Bronchial epithelial cell (primary cell): ENCODE results near the gene HOXB7. TPM values are rescaled to one million over a fixed set of nuclear protein-coding genes. Genes with fewer than 3 reads are reported as not detected.

ENCODE experiments used
- DNase-seq: peaks from one replicate; pipeline ENCODE4 v3.0.0-alpha.2; 2010; ENCODE audit warnings: low read depth
- FAIRE-seq: peaks from 2 replicates; lab custom pipeline; 2011; peaks lifted over from hg19 to GRCh38; lab: Jason Lieb, UNC
- H3K27me3 ChIP-seq: 2 replicates; pipeline ENCODE4 v1.5.1; 2011; ENCODE audit warnings: low read length; ENCODE audit not compliant: control insufficient read depth, insufficient read depth
- H3K36me3 ChIP-seq: 2 replicates; pipeline ENCODE4 v1.5.1; 2011; ENCODE audit warnings: low read length; ENCODE audit not compliant: control insufficient read depth, insufficient read depth
- H3K4me3 ChIP-seq: 2 replicates; pipeline ENCODE4 v1.5.1; 2011; ENCODE audit warnings: mild to moderate bottlenecking, low read depth, low read length, control low read depth
- total RNA-seq: library from RNA; depleted of rRNA; stranded (reverse); fragments of >200 nt; gene quantifications from 2 replicates; pipeline ENCODE4 v1.2.1, GENCODE V29; 2014
- TF ChIP-seq, protein P1 (sequence below): IDR thresholded peaks from 2 replicates; pipeline ENCODE4 v1.5.1; 2011; ENCODE audit warnings: mild to moderate bottlenecking, moderate library complexity, low read length, control low read depth, inconsistent platforms; ENCODE audit not compliant: insufficient read depth, severe bottlenecking

Gene HOXB7
- total RNA-seq, 1 donor from 2014 or later: not detected

DNA sequence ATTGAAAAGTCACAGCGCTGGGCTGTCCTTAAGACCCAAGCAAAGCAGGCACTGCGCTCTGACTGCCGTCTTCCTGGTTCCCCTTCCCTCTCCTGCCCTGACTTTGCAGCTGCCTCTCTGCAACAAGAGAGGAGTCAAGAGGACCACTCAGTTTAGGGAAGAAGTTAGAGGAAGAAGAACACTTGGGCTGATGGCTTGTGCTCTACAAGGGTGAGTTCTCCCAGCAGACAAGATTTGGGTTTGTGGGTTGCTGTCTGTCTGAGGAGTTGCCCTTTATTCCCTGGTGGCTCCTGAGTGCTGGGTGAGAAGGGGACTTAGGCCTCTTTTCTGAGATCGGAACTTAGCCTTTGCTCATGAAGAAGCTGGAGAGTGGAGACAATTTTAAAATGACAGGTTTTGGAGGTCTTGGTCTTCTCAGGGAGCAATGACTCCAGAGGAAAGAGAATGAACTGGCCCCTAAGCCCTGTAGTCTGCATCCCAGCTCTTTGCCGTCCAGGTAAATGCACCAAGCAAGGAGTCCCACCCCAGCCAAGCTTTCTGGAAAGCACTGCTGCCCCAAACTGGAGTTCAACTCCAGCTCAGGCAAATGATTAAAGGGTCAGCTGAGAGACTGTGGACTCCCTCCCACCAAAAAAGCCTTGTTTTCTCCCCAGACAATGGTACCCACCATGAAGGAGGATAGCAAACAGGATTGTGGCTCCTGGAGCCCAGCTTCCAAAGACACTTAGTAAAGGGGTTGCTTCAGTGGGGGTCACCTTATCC, 18.0 kb upstream of the HOXB7 start:
- H3K4me3 ChIP-seq: no peak overlapping the region
- peaks cover 91% of the 10 kb centered on the region for H3K27me3 ChIP-seq
- FAIRE-seq (no peak), DNase-seq (no peak)
- no peaks in the 10 kb centered on the region for H3K36me3 ChIP-seq
- TF ChIP-seq, protein P1, sequence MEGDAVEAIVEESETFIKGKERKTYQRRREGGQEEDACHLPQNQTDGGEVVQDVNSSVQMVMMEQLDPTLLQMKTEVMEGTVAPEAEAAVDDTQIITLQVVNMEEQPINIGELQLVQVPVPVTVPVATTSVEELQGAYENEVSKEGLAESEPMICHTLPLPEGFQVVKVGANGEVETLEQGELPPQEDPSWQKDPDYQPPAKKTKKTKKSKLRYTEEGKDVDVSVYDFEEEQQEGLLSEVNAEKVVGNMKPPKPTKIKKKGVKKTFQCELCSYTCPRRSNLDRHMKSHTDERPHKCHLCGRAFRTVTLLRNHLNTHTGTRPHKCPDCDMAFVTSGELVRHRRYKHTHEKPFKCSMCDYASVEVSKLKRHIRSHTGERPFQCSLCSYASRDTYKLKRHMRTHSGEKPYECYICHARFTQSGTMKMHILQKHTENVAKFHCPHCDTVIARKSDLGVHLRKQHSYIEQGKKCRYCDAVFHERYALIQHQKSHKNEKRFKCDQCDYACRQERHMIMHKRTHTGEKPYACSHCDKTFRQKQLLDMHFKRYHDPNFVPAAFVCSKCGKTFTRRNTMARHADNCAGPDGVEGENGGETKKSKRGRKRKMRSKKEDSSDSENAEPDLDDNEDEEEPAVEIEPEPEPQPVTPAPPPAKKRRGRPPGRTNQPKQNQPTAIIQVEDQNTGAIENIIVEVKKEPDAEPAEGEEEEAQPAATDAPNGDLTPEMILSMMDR: no peak

DNA sequence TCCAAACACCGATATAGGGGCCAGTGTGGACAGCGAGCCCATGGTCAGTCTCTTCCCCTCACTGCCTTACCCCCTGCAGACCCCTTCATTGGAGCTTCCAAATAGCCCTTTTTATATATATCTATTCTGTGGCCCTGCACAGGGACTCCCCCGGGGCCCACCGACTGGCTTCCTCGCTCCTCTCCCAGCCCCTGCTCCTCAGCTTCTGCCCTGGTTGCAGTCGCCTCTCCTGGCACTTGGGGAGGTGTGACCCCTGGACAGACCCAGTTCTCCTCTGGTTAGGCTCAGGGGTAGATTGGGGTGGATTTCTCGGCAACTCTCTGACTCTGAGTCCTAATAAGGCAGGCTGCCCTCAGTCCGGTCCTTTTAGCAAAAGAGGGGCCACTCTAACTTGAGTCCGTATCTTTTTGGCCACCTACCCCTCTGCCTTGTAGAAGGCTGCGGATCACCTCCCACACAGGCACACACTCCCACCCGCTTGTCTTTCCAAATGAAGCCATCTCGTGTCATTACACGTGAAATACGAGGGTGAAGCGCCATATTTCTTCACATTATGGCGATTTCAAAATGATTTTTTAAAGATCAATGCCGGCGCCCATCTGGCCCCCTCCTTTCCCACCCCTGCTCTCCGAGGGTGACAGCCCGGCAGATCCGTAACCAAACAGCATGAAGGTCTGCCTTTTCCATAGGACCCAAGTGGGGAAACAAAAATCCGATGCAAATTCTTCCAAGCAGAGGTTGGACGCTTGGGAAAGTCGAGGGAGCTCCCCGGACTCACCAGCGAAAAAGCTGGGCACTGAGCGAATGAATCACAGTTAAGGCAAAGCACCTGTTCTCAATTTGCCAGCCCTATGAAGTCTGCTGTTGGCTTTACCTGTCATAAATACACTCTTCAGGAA, 17.1 kb upstream of the HOXB7 start:
- Histone ChIP-seq H3K4me3 (no peak overlapping the region), H3K27me3 (peaks cover 91% of the 10 kb centered on the region), H3K36me3 (no peaks in the 10 kb centered on the region)
- TF ChIP-seq, protein P1: no peak
- FAIRE-seq (no peak), DNase-seq (no peak)

DNA sequence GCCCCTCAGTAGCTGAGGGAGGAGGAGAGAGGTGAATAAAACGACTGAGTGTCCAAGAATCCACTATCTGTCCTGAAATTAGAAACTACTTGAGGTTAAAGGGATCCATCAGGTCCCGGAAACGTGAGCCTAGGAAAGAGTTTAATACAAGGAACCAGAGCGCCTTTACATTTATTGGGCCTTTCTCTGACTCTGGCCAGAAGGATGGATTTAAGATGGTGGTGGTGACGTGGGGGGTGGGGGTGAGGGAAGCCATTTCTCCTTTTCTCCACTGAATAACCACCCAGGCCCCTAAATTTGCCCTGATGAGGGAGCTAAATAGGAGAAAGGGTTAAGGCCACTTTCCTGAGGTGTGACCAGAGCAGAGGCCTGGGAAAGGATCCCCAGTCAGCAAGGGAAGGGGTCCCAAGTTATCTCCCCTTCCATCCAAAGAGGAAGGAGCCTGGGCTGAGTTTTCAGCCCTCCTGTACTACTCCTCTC, 16.3 kb upstream of the HOXB7 start:
- no peak overlapping the region for H3K4me3 ChIP-seq
- no peaks in the 10 kb centered on the region for H3K36me3 ChIP-seq
- TF ChIP-seq, protein P1: no peak
- FAIRE-seq (no peak), DNase-seq (no peak)
- H3K27me3 ChIP-seq: peaks cover 91% of the 10 kb centered on the region

DNA sequence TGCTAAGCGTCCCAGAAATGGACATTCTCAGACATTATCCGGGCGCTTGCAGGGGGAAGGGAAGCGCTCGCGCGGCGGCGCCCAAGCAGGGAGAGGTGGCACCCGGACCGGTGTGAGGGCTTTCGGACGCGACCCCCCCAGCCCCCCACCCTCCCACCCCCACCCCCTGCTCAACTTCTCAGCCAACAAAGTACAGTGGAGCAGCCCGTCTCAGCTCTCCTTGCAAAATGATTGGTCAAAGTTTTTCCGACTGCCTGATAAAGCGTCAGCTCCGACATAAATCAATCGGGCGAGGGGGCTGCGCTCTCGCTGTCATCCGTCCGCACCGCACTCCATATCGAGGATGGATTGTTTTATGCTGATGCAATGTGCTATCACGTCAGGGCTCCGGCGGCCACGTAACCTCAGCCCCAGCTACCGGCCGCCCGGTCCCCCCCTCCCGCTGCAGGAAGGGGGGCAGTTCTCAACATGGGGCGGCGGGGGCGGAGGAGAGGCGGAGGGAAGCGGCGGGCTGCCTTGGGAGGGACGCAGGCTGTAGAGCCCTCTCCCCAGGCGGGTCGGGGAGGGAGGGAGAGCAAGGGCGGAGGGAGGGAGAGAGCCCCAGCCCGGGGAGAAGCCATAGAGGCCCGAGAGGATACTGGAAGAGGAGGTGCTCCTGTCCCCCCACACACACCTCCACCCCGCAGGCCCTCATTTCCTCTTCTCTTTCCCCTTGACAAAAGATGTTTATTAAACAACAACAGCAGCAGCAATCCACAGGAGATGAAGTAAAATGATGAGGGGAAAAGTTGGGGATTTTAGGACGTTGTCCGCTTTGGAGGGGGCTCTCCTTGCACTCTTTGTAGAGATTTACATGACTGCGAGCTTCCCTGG, 15.7 kb upstream of the HOXB7 start, which contains the start of gene HOXB9:
HOXB9 (minus strand) TSS at position 114 of the 873 bp plus-strand sequence; CDS start at position 25, 89 bp downstream.
- Histone ChIP-seq H3K4me3 (no peak within 1 kb of the TSS), H3K27me3 (peaks cover 90% of the 10 kb centered on the region), H3K36me3 (no peaks in the 10 kb centered on the region)
- DNase-seq (no peak), FAIRE-seq (no peak)
- TF ChIP-seq, protein P1: no peak

DNA sequence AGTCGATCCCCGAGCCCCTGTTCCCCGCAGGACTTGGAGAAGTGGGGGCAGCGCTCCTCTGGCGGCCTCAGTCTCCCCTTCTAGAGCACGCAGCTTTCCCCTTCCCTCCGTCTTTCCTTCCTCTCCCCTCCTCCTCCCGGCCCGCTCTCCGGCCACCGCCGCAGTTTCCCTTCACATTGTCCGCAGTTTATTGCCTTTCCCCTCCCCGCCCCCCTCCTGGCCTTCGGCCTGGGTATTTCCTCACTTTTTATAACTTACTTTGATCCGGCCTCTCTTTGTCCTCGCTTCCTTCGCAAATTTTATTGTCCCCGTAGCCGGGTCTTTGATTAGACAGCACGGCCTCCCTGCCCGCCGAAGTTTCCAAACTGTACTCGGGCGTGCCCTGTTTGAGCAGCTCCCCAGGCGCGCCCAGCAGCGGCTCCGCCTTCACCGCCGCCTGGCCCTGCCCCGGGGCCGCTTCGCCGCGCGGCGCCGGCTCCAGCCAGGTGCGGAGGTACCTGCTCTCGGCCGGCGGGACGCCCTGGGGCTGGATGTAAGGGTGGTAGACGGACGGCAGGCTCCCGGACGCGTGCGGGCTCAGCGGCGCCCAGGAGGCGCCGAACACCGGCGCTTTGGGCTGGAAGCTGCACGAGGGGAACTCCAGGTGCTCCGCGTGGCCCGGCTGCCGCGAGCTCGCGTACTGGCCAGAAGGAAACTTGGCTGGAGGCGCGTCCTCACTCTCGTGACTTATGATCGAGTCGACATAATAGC, 14.9 kb upstream of the HOXB7 start:
- TF ChIP-seq, protein P1: no peak
- Histone ChIP-seq H3K27me3 (peaks cover 90% of the 10 kb centered on the region), H3K36me3 (no peaks in the 10 kb centered on the region), H3K4me3 (no peak overlapping the region)
- FAIRE-seq: no peak
- DNase-seq: no peak
